Measurements from ENCODE around the gene ERVMER34-1.
A peak's percentile ranks its signal among the peaks of the same experiment; 100 is the strongest.

ERVMER34-1 gene, protein sequence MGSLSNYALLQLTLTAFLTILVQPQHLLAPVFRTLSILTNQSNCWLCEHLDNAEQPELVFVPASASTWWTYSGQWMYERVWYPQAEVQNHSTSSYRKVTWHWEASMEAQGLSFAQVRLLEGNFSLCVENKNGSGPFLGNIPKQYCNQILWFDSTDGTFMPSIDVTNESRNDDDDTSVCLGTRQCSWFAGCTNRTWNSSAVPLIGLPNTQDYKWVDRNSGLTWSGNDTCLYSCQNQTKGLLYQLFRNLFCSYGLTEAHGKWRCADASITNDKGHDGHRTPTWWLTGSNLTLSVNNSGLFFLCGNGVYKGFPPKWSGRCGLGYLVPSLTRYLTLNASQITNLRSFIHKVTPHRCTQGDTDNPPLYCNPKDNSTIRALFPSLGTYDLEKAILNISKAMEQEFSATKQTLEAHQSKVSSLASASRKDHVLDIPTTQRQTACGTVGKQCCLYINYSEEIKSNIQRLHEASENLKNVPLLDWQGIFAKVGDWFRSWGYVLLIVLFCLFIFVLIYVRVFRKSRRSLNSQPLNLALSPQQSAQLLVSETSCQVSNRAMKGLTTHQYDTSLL
- total RNA-seq: 0 reads per million in 3 donors

DNA sequence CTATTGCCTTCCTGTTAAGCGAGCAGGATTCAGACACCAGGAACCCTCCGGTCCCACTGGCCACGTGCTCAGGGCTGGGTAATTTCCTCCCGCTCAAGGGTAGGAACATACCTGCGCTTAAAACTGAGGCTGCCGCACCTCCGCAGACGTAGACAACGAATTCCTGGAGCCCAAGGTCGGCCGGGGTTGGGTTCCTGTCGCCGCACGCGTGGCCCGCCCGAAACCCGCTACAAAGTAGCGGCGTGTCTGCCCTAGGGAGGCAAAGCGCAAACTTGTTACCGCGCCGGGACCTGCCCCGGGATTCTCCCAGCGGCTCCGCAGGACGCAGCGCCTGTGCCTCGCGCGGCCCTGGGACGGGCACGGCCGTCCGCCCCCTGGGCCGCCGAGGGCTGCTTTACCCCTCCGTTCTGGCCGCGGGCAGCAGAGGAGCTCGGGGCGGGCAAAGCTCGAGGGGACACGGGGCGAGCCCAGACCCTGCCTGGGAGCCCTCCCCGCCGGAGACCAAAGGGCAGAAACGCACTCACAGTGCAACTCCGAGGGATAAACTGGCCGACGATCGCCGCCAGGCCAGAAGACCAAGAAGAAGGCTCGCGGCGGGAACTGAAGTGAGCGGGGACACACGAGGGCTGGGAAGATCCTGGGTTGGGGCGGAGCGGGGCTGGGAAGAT is at the start of gene ERVMER34-1:
ERVMER34-1 (minus strand) TSS at position 607 of the 668 bp plus-strand sequence. CDS start 5,905 bp downstream, outside the sequence.
- peaks cover 17% of the 10 kb centered on the region for H3K27me3 ChIP-seq (replicated peaks; ENCODE audit: control insufficient read depth, insufficient read depth, low read length, poor library complexity, severe bottlenecking)
- no peak for DNase-seq

DNA sequence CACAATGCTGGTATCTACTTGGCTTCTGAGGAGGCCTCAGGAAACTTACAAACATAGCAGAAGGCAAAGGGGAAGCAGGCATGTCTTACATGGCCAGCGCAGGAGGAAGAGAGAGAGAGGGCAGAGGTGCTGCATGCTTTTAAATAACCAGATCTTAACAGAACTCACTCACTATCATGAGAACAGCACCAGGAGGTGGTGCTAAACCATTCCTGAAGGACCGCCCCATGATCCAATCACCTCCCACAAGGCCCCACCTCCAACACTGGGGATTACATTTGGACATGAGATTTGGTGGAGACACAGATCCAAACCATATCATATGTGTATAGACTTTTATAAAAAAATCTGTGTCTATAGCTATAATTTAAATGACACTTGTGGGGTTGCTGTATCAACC is 48.6 kb upstream of the ERVMER34-1 start:
- no peaks in the 10 kb centered on the region for H3K36me3 ChIP-seq (ENCODE audit: control insufficient read depth, insufficient read depth, low read length)
- no peaks in the 10 kb centered on the region for H3K9me3 ChIP-seq (ENCODE audit: control insufficient read depth, low read length)
- no peak for DNase-seq
- no peaks in the 10 kb centered on the region for H3K27me3 ChIP-seq (replicated peaks; ENCODE audit: control insufficient read depth, insufficient read depth, low read length, poor library complexity, severe bottlenecking)
- no peak overlapping the region for H3K27ac ChIP-seq (ENCODE audit: insufficient read depth, low read length, poor library complexity, severe bottlenecking)
- no peak overlapping the region for H3K4me3 ChIP-seq (ENCODE audit: insufficient read depth, low read depth, low read length, poor library complexity, severe bottlenecking)
- no peaks in the 10 kb centered on the region for H3K4me1 ChIP-seq (ENCODE audit: control insufficient read depth, insufficient read depth, low read length, poor library complexity, severe bottlenecking)

More for the DNA sequence above, at the start of gene ERVMER34-1:
- H3K27ac ChIP-seq (ENCODE audit: insufficient read depth, low read length, poor library complexity, severe bottlenecking): no peak within 1 kb of the TSS
- no peaks in the 10 kb centered on the region for H3K9me3 ChIP-seq (ENCODE audit: control insufficient read depth, low read length)
- H3K4me1 ChIP-seq (ENCODE audit: control insufficient read depth, insufficient read depth, low read length, poor library complexity, severe bottlenecking): peaks cover 10% of the 10 kb centered on the region
- peak within 1 kb of the TSS; percentile 60 for H3K4me3 ChIP-seq (ENCODE audit: insufficient read depth, low read depth, low read length, poor library complexity, severe bottlenecking)
- no peaks in the 10 kb centered on the region for H3K36me3 ChIP-seq (ENCODE audit: control insufficient read depth, insufficient read depth, low read length)

DNA sequence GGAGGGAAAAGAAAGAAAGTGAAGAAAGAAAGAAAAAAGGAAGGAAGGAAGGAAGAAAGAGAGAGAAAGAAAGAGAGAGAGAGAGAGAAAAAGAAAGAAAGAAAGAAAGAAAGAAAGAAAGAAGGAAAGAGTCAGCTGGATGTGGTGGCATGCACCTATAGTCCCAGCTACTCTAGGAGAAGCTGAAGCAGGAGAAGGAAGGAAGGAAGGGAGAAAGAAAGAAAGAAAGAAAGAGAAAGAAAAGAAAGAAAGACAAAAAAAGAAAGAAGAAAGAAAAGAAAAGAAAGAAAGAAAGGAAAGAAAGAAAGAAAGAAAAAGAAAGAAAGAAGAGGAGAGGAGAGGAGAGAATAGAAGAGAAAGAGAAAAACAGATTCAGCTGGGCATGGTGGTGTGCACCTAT is 44.3 kb upstream of the ERVMER34-1 start:
- DNase-seq: no peak
- Histone ChIP-seq H3K27me3 (replicated peaks; ENCODE audit: control insufficient read depth, insufficient read depth, low read length, poor library complexity, severe bottlenecking) (no peaks in the 10 kb centered on the region), H3K36me3 (ENCODE audit: control insufficient read depth, insufficient read depth, low read length) (no peaks in the 10 kb centered on the region), H3K4me1 (ENCODE audit: control insufficient read depth, insufficient read depth, low read length, poor library complexity, severe bottlenecking) (no peaks in the 10 kb centered on the region), H3K4me3 (ENCODE audit: insufficient read depth, low read depth, low read length, poor library complexity, severe bottlenecking) (no peak overlapping the region), H3K9me3 (ENCODE audit: control insufficient read depth, low read length) (no peaks in the 10 kb centered on the region), H3K27ac (ENCODE audit: insufficient read depth, low read length, poor library complexity, severe bottlenecking) (no peak overlapping the region)

DNA sequence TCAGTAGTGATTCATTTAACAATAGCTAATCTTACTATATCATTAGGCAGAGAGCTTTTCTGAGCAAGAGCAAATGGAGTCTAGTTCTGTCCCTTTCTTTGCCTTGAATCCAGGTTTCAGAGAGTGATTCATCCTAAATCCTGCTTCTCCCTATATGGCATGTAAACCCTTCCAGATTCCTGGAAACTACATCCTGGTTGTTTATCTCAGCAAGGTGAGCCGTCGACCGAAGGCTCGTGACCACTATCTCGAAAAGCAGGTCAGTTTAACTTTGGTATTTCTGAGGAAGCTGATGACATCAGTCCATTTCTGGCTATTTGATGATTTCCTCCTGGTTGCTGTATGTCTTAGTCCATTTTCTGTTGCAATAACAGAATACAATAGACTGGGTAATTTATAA is 40.7 kb upstream of the ERVMER34-1 start:
- Histone ChIP-seq H3K9me3 (ENCODE audit: control insufficient read depth, low read length) (no peaks in the 10 kb centered on the region), H3K27ac (ENCODE audit: insufficient read depth, low read length, poor library complexity, severe bottlenecking) (no peak overlapping the region), H3K4me1 (ENCODE audit: control insufficient read depth, insufficient read depth, low read length, poor library complexity, severe bottlenecking) (no peaks in the 10 kb centered on the region), H3K36me3 (ENCODE audit: control insufficient read depth, insufficient read depth, low read length) (no peaks in the 10 kb centered on the region), H3K4me3 (ENCODE audit: insufficient read depth, low read depth, low read length, poor library complexity, severe bottlenecking) (no peak overlapping the region), H3K27me3 (replicated peaks; ENCODE audit: control insufficient read depth, insufficient read depth, low read length, poor library complexity, severe bottlenecking) (no peaks in the 10 kb centered on the region)
- no peak for DNase-seq

DNA sequence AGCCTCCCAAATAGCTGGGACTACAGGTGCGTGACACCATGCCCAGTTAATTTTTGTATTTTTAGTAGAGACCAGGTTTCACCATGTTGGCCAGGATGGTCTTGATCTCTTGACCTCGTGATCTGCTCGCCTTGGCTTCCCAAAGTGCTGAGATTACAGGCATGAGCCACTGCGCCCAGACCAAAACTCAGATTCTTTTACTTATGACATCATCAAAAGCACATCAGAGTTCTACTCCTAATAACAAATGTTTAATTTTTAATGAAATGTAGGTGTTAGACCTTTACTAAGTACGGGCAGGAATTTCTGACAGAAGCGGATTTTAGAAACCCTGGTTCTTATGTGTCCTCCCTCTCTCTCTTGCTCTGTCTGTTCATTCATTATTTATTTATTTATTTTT is 38.5 kb upstream of the ERVMER34-1 start:
- Histone ChIP-seq H3K4me3 (ENCODE audit: insufficient read depth, low read depth, low read length, poor library complexity, severe bottlenecking) (no peak overlapping the region), H3K27ac (ENCODE audit: insufficient read depth, low read length, poor library complexity, severe bottlenecking) (no peak overlapping the region), H3K4me1 (ENCODE audit: control insufficient read depth, insufficient read depth, low read length, poor library complexity, severe bottlenecking) (no peaks in the 10 kb centered on the region), H3K36me3 (ENCODE audit: control insufficient read depth, insufficient read depth, low read length) (no peaks in the 10 kb centered on the region), H3K9me3 (ENCODE audit: control insufficient read depth, low read length) (no peaks in the 10 kb centered on the region), H3K27me3 (replicated peaks; ENCODE audit: control insufficient read depth, insufficient read depth, low read length, poor library complexity, severe bottlenecking) (no peaks in the 10 kb centered on the region)
- no peak for DNase-seq

DNA sequence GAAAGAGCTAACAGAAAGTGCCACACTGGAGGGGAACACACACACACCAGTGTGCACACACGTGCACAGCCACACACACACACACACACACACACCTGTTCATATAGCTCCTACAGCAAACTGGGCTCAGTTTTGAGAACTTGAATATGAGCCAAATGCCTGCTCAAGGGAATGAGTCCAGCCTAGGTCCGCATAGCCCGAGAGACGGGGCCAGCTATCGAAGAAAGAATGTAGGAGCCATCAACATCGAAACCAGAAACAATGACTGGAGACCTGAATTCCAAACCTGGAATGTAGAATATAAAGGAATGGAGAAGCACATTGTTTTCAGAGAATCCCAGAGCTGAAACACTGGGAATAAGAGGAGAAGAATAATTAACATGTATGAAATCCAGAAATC is 37.6 kb upstream of the ERVMER34-1 start:
- no peak overlapping the region for H3K4me3 ChIP-seq (ENCODE audit: insufficient read depth, low read depth, low read length, poor library complexity, severe bottlenecking)
- no peak overlapping the region for H3K27ac ChIP-seq (ENCODE audit: insufficient read depth, low read length, poor library complexity, severe bottlenecking)
- DNase-seq: no peak
- H3K4me1 ChIP-seq (ENCODE audit: control insufficient read depth, insufficient read depth, low read length, poor library complexity, severe bottlenecking): no peaks in the 10 kb centered on the region
- no peaks in the 10 kb centered on the region for H3K27me3 ChIP-seq (replicated peaks; ENCODE audit: control insufficient read depth, insufficient read depth, low read length, poor library complexity, severe bottlenecking)
- no peaks in the 10 kb centered on the region for H3K36me3 ChIP-seq (ENCODE audit: control insufficient read depth, insufficient read depth, low read length)
- H3K9me3 ChIP-seq (ENCODE audit: control insufficient read depth, low read length): no peaks in the 10 kb centered on the region

DNA sequence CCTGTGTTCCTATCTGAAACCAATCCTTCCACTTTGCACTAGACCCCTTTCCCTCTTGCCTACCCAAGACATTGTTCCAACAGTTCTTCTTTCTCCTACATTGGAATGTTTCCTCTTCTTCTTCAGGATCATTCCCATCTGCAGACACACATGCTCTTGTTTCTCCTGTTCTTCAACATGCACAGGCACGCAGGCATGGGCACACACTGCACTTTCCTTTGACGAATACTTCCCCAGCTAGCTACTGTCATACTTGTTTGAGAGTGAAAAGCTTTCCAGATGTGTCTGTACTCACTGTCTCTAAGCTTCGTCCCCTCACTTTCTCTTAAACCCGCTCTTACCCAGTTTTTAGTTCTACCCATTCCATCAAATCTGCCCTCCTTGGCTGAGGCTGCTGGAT is 31.8 kb upstream of the ERVMER34-1 start:
- no peaks in the 10 kb centered on the region for H3K9me3 ChIP-seq (ENCODE audit: control insufficient read depth, low read length)
- no peak for DNase-seq
- H3K27ac ChIP-seq (ENCODE audit: insufficient read depth, low read length, poor library complexity, severe bottlenecking): no peak overlapping the region
- H3K36me3 ChIP-seq (ENCODE audit: control insufficient read depth, insufficient read depth, low read length): no peaks in the 10 kb centered on the region
- no peaks in the 10 kb centered on the region for H3K4me1 ChIP-seq (ENCODE audit: control insufficient read depth, insufficient read depth, low read length, poor library complexity, severe bottlenecking)
- H3K4me3 ChIP-seq (ENCODE audit: insufficient read depth, low read depth, low read length, poor library complexity, severe bottlenecking): no peak overlapping the region
- H3K27me3 ChIP-seq (replicated peaks; ENCODE audit: control insufficient read depth, insufficient read depth, low read length, poor library complexity, severe bottlenecking): no peaks in the 10 kb centered on the region

DNA sequence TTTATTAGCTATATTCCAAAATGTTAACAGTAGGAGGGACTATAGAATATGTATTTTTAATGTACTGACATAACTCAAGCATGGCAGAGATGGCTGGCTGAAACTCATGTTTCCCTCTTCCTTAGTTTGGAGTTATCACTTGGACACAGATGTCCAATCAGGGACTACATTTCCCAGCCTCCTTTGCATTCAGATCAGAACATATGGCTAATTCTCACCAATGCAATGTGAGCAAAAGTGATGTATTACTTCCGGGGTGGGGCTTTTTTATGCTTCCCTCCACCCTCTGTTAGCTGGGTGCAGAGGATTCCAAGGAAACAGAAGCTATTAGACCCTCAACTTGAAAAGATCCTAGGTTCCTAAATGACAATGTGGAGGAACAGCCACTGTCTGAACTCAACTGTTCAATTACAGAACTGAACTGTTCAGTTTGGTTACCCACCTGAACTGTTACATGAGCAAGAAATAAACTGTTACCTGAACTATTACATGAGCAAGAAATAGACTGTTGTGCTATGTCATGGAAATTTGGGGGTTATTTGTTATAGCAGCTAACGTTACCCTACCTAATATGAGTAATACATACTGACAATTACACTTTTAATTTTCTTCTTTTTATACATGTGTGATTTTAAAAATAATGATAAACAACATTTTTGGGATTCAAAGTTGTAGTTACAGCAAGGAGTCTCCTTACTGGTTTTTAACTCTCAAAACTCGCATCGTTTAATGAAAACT is 29.6 kb upstream of the ERVMER34-1 start:
- H3K4me1 ChIP-seq (ENCODE audit: control insufficient read depth, insufficient read depth, low read length, poor library complexity, severe bottlenecking): no peaks in the 10 kb centered on the region
- no peaks in the 10 kb centered on the region for H3K9me3 ChIP-seq (ENCODE audit: control insufficient read depth, low read length)
- H3K36me3 ChIP-seq (ENCODE audit: control insufficient read depth, insufficient read depth, low read length): no peaks in the 10 kb centered on the region
- DNase-seq: no peak
- H3K27ac ChIP-seq (ENCODE audit: insufficient read depth, low read length, poor library complexity, severe bottlenecking): no peak overlapping the region
- H3K27me3 ChIP-seq (replicated peaks; ENCODE audit: control insufficient read depth, insufficient read depth, low read length, poor library complexity, severe bottlenecking): peaks cover 5% of the 10 kb centered on the region
- H3K4me3 ChIP-seq (ENCODE audit: insufficient read depth, low read depth, low read length, poor library complexity, severe bottlenecking): no peak overlapping the region

DNA sequence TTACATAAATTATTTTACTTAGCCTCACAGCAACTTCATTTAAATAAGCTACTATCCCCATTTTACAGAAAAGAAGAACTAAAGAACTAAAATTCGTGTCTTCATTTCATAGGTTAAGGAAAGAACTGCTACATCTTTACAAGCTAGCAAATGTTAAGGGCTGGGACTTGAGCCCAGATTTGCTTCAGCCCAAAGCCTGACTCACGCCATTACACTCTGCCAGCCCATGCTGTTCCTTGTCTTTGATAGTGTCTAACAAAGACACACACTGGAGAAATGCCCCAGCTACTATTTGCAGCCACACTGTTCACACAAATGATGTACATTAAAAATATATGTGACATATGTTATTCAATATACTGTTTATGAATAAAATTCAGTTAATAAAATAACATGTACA is 29.0 kb upstream of the ERVMER34-1 start:
- Histone ChIP-seq H3K27ac (ENCODE audit: insufficient read depth, low read length, poor library complexity, severe bottlenecking) (no peak overlapping the region), H3K9me3 (ENCODE audit: control insufficient read depth, low read length) (no peaks in the 10 kb centered on the region)

More for the DNA sequence above, 29.0 kb upstream of the ERVMER34-1 start:
- Histone ChIP-seq H3K36me3 (ENCODE audit: control insufficient read depth, insufficient read depth, low read length) (no peaks in the 10 kb centered on the region), H3K4me3 (ENCODE audit: insufficient read depth, low read depth, low read length, poor library complexity, severe bottlenecking) (no peak overlapping the region), H3K4me1 (ENCODE audit: control insufficient read depth, insufficient read depth, low read length, poor library complexity, severe bottlenecking) (no peaks in the 10 kb centered on the region), H3K27me3 (replicated peaks; ENCODE audit: control insufficient read depth, insufficient read depth, low read length, poor library complexity, severe bottlenecking) (peaks cover 7% of the 10 kb centered on the region)
- DNase-seq: no peak

All from effector memory CD4-positive, alpha-beta T cell (primary cell).